H9 (cell line): Measurements from ENCODE around the gene LIN54. TPM values are rescaled to one million over a fixed set of nuclear protein-coding genes. Genes with fewer than 3 reads are reported as not detected.

Experiments used
- DNase-seq: peaks from one replicate; pipeline ENCODE4 v3.0.0-alpha.2; 2017
- H2AFZ ChIP-seq: one replicate; pipeline ENCODE4 v1.6.1; 2013; ENCODE audit warnings: mild to moderate bottlenecking, low read length, control low read depth, moderate library complexity
- H2AK5ac ChIP-seq: 2 replicates; pipeline ENCODE4 v1.6.1; 2013; ENCODE audit warnings: low read length, control low read depth, mixed read lengths; ENCODE audit not compliant: insufficient read length
- H2BK120ac ChIP-seq: one replicate; pipeline ENCODE4 v1.6.1; 2013; ENCODE audit warnings: low read depth, mild to moderate bottlenecking, low read length, control low read depth, inconsistent platforms; ENCODE audit not compliant: poor library complexity, severe bottlenecking
- H2BK12ac ChIP-seq: 2 replicates; pipeline ENCODE4 v1.6.1; 2013; ENCODE audit warnings: low read length, control low read depth, mixed read lengths, low read depth; ENCODE audit not compliant: insufficient read length
- H2BK15ac ChIP-seq: 2 replicates; pipeline ENCODE4 v1.6.1; 2013; ENCODE audit warnings: low read depth, low read length, control low read depth
- H2BK20ac ChIP-seq: one replicate; pipeline ENCODE4 v1.6.1; 2013; ENCODE audit warnings: low read depth, mild to moderate bottlenecking, low read length, control low read depth, inconsistent platforms; ENCODE audit not compliant: poor library complexity, severe bottlenecking
- H2BK5ac ChIP-seq: 2 replicates; pipeline ENCODE4 v1.6.1; 2013; ENCODE audit warnings: low read length, control low read depth, mixed read lengths; ENCODE audit not compliant: insufficient read length
- H3K14ac ChIP-seq: 2 replicates; pipeline ENCODE4 v1.6.1; 2013; ENCODE audit warnings: low read length, control low read depth; ENCODE audit not compliant: insufficient read depth
- H3K18ac ChIP-seq: 2 replicates; pipeline ENCODE4 v1.6.1; 2013; ENCODE audit warnings: low read depth, mild to moderate bottlenecking, mixed read lengths, low read length, control low read depth; ENCODE audit not compliant: insufficient read length
- H3K23ac ChIP-seq: 2 replicates; pipeline ENCODE4 v1.6.1; 2013; ENCODE audit warnings: low read length, control low read depth, mixed read lengths, low read depth; ENCODE audit not compliant: insufficient read length
- H3K23me2 ChIP-seq: 2 replicates; pipeline ENCODE4 v1.6.1; 2013; ENCODE audit warnings: low read depth, mild to moderate bottlenecking, mixed read lengths, low read length, control low read depth; ENCODE audit not compliant: insufficient read length, poor library complexity, severe bottlenecking
- H3K27ac ChIP-seq: 2 replicates; pipeline ENCODE4 v1.5.1; 2013; ENCODE audit warnings: low read length, control low read depth, mixed read lengths, low read depth; ENCODE audit not compliant: insufficient read length
- H3K27me3 ChIP-seq: 2 replicates; pipeline ENCODE4 v1.6.1; 2013; ENCODE audit warnings: low read length, control low read depth, inconsistent platforms; ENCODE audit not compliant: insufficient read depth
- H3K4ac ChIP-seq: 2 replicates; pipeline ENCODE4 v1.6.1; 2013; ENCODE audit warnings: low read depth, mild to moderate bottlenecking, control low read depth, inconsistent platforms, low read length, moderate library complexity
- H3K4me1 ChIP-seq: 2 replicates; pipeline ENCODE4 v1.6.1; 2013; ENCODE audit warnings: low read length, control low read depth, inconsistent platforms; ENCODE audit not compliant: insufficient read depth
- H3K4me2 ChIP-seq: 2 replicates; pipeline ENCODE4 v1.6.1; 2013; ENCODE audit warnings: low read length, control low read depth, mixed read lengths; ENCODE audit not compliant: insufficient read length, insufficient read depth
- H3K56ac ChIP-seq: 2 replicates; pipeline ENCODE4 v1.6.1; 2013; ENCODE audit warnings: low read depth, mild to moderate bottlenecking, mixed read lengths, low read length, control low read depth; ENCODE audit not compliant: insufficient read length
- H3K79me1 ChIP-seq: 2 replicates; pipeline ENCODE4 v1.6.1; 2013; ENCODE audit warnings: low read depth, mild to moderate bottlenecking, moderate library complexity, low read length, control low read depth, inconsistent platforms; ENCODE audit not compliant: insufficient read depth, poor library complexity, severe bottlenecking
- H3K79me2 ChIP-seq: 2 replicates; pipeline ENCODE4 v1.6.1; 2013; ENCODE audit warnings: low read length, control low read depth, inconsistent platforms; ENCODE audit not compliant: insufficient read depth
- H3K9ac ChIP-seq: 2 replicates; pipeline ENCODE4 v1.6.1; 2013; ENCODE audit warnings: low read length, control low read depth, mixed read lengths; ENCODE audit not compliant: insufficient read length; ENCODE audit errors: extremely low read depth
- H3K9me3 ChIP-seq: one replicate; pipeline ENCODE4 v1.6.1; 2013; ENCODE audit warnings: low read depth, low read length, inconsistent platforms; ENCODE audit not compliant: control insufficient read depth
- H3T11ph ChIP-seq: one replicate; pipeline ENCODE4 v1.6.1; 2013; ENCODE audit warnings: mild to moderate bottlenecking, low read length, control low read depth, inconsistent platforms
- H4K20me1 ChIP-seq: one replicate; pipeline ENCODE4 v1.6.1; 2013; ENCODE audit not compliant: control insufficient read depth, insufficient read length, insufficient read depth
- H4K5ac ChIP-seq: 2 replicates; pipeline ENCODE4 v1.6.1; 2013; ENCODE audit warnings: low read depth, mild to moderate bottlenecking, mixed read lengths, low read length, control low read depth; ENCODE audit not compliant: insufficient read length
- H4K8ac ChIP-seq: replicated peaks from 2 replicates; pipeline ENCODE4 v1.6.1; 2013; ENCODE audit warnings: low read length, control low read depth, mixed read lengths, low read depth; ENCODE audit not compliant: insufficient read length
- H4K91ac ChIP-seq: 2 replicates; pipeline ENCODE4 v1.6.1; 2013; ENCODE audit warnings: low read depth, mild to moderate bottlenecking, moderate library complexity, mixed read lengths, low read length, control low read depth; ENCODE audit not compliant: insufficient read length
- H3K27ac Mint-ChIP-seq, 3 experiments: 2 replicates in 2 of 3; 3 replicates in 1 of 3; pipeline ENCODE4 v1.8.0; 2020 to 2021; ENCODE audit warnings: mixed read lengths in 3 of 3, mild to moderate bottlenecking in 1 of 3, moderate library complexity in 1 of 3
- H3K27me3 Mint-ChIP-seq: 2 replicates; pipeline ENCODE4 v1.8.0; 2021; ENCODE audit warnings: low read depth, mild to moderate bottlenecking, moderate library complexity, mixed read lengths
- H3K36me3 Mint-ChIP-seq, 3 experiments: 2 replicates in 2 of 3; 3 replicates in 1 of 3; pipeline ENCODE4 v1.8.0; 2020 to 2021; ENCODE audit warnings: low read depth in 3 of 3, mixed read lengths in 3 of 3; ENCODE audit not compliant: insufficient read depth in 1 of 3
- H3K4me1 Mint-ChIP-seq, 2 experiments: 2 replicates each; pipeline ENCODE4 v1.8.0; 2020; ENCODE audit warnings: mixed read lengths in 2 of 2
- H3K4me3 Mint-ChIP-seq, 2 experiments: 2 replicates in 1 of 2; 3 replicates in 1 of 2; pipeline ENCODE4 v1.8.0; 2020 to 2021; ENCODE audit warnings: mild to moderate bottlenecking in 2 of 2, mixed read lengths in 2 of 2, moderate library complexity in 1 of 2
- H3K9me3 Mint-ChIP-seq, 2 experiments: 2 replicates in 1 of 2; 3 replicates in 1 of 2; pipeline ENCODE4 v1.8.0; 2020; ENCODE audit warnings: mild to moderate bottlenecking in 2 of 2, mixed read lengths in 2 of 2, moderate library complexity in 1 of 2
- WGBS: extraction: QIAGEN DNeasy Blood & Tissue Kit; methylation state at CpG from one replicate; pipeline ENCODE4 v1.1.7; 2013; ENCODE audit warnings: missing lambda C conversion rate, low lambda C conversion rate, mixed read lengths; ENCODE audit not compliant: insufficient read length; ENCODE audit errors: extremely low coverage; 5-methylcytosine and 5-hydroxymethylcytosine counted together
- total RNA-seq: library from RNA; stranded (reverse); gene quantifications from 2 replicates; pipeline ENCODE4 v1.2.1, GENCODE V29; 2021
- TF ChIP-seq, protein P1 (sequence below): fragments of 200-600 bp; sonication (generic); conservative IDR thresholded peaks from 3 replicates; pipeline ENCODE4 v1.8.0; 2021; ENCODE audit warnings: antibody characterized with exemption, mild to moderate bottlenecking

LIN54 gene
- total RNA-seq, 1 experiment from 2014 or later = 16.3 TPM

DNA sequence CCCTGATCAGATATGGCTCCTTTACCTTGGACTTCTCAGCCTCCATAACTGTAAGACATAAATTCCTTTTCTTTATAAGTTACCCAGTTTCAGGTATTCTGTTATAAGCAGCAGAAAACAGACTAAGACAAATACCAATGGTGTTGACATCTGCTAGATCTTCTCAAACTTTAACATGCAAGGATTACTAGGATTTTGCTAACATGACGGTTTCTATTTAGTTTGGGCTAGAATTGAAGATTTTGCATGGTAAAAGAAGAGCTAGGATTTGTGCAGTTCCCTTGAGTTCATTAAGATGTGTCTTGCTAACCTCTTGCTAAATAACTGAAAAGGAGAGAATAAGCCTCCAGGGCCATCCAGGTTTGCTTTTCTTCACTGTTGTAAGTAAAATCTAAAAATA is 19.1 kb upstream of the LIN54 start:
- Histone ChIP-seq H2BK15ac (no peak overlapping the region), H3K23me2 (no peaks in the 10 kb centered on the region), H4K20me1 (no peaks in the 10 kb centered on the region), H2BK12ac (no peak overlapping the region), H3K18ac (no peak overlapping the region), H3K23ac (no peak overlapping the region), H3K56ac (no peak overlapping the region), H2AFZ (no peak overlapping the region), H3K79me2 (no peaks in the 10 kb centered on the region), H3K27me3 (no peaks in the 10 kb centered on the region), H3K4ac (no peak overlapping the region), H4K5ac (no peak overlapping the region), H3T11ph (no peak overlapping the region), H2BK20ac (no peak overlapping the region), H3K4me2 (no peak overlapping the region), H4K91ac (no peak overlapping the region), H2AK5ac (no peak overlapping the region), H3K4me1 (no peaks in the 10 kb centered on the region), H3K79me1 (no peaks in the 10 kb centered on the region), H4K8ac (no peak overlapping the region), H3K27ac (no peak overlapping the region), H2BK120ac (no peak overlapping the region), H3K9ac (no peak overlapping the region), H2BK5ac (no peak overlapping the region), H3K9me3 (no peaks in the 10 kb centered on the region), H3K14ac (no peak overlapping the region)
- peaks cover 2% of the 10 kb centered on the region in 2 experiments; a peak in 1 of 4 replicates for H3K4me1 Mint-ChIP-seq
- WGBS = no CpG with 5 or more reads among the region's 1 CpG
- TF ChIP-seq, protein P1, sequence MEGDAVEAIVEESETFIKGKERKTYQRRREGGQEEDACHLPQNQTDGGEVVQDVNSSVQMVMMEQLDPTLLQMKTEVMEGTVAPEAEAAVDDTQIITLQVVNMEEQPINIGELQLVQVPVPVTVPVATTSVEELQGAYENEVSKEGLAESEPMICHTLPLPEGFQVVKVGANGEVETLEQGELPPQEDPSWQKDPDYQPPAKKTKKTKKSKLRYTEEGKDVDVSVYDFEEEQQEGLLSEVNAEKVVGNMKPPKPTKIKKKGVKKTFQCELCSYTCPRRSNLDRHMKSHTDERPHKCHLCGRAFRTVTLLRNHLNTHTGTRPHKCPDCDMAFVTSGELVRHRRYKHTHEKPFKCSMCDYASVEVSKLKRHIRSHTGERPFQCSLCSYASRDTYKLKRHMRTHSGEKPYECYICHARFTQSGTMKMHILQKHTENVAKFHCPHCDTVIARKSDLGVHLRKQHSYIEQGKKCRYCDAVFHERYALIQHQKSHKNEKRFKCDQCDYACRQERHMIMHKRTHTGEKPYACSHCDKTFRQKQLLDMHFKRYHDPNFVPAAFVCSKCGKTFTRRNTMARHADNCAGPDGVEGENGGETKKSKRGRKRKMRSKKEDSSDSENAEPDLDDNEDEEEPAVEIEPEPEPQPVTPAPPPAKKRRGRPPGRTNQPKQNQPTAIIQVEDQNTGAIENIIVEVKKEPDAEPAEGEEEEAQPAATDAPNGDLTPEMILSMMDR = no peak
- H3K36me3 Mint-ChIP-seq = peaks cover 2 to 6% (median 4%) of the 10 kb centered on the region in 3 experiments; a peak in 2 of 7 replicates
- peaks cover 14 to 15% of the 10 kb centered on the region in 2 experiments for H3K9me3 Mint-ChIP-seq
- no peak overlapping the region for H3K27ac Mint-ChIP-seq
- DNase-seq = no peak
- H3K4me3 Mint-ChIP-seq = no peak overlapping the region
- H3K27me3 Mint-ChIP-seq = peaks cover 43% of the 10 kb centered on the region
